HG02610 (cell line): Measurements from ENCODE around the gene KCNQ1.

Experiments used
- ATAC-seq: cut with Tn5 transposase; IDR thresholded peaks from one replicate; pipeline ENCODE4 v1.9.1; 2021; ENCODE audit warnings: mild to moderate bottlenecking, moderate library complexity; ENCODE audit not compliant: unreplicated experiment

Gene KCNQ1

DNA sequence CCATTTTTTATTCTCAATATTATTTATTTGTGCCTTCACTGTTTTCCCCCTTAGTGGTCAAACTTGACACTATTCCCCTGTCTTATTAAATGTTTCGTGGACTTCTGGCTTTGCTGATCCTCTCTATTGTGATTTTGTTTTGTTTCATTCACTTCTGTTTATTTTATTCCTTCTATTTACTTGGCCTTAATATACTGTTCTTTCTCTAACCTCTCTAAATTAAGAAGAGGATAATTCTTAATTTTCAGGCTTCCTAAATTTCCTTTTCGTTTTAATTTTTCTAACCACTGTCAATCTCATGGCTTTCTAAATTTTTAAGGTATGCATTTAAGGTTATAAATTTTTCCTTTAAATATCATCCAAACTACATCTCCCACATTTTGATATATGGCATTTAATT lies 338.0 kb downstream of the KCNQ1 start:
- ATAC-seq: no peak

DNA sequence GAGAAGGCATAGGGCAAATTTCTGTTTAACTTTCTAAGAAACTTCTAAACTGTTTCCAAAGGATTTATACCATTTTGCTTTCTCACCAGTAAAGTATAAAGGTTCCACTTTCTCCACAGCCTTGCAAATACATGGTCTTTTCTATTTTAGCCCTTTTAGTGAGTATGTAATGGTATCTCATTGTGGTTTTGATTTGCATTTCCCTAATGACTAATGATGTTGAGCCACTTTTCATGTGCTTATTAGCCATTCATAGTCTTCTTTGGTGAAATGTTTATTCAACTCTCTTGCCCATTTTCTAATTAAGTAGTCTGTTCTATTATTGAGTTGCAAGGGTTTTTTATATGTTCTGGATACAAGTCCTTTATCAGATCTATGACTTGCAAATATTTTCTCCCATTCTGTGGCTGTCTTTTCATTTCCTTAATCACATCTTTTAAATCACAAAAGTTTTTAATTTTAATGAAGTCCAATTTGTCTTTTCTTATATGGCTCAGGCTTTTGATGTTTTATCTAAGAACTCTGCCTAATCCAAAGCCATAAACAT lies 338.8 kb downstream of the KCNQ1 start:
- no peak for ATAC-seq

DNA sequence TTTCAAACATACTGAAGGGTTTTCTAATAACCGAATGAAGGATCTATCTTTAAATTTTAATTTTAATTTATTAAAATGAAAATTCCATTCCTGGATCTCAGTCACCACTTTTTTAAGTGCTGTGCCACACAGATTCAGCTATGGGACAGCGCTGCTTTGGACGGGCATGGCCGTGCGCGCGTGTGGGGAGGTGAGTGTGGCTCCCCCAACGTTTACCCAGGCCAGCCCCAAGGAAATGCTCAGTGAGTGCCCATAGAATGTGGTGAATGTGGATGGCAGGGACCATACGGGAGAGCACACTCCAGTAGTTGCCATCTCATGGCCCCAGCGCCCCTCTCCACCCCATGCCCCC lies 343.0 kb downstream of the KCNQ1 start:
- ATAC-seq: no peak

- ATAC-seq: no peak
Measured at GRCh38 chr11:2788168-2789071, 343.6 kb downstream of the KCNQ1 start.

GRCh38 chr11:2789331-2789730 lies 344.5 kb downstream of the KCNQ1 start:
- ATAC-seq: no peak

- ATAC-seq: no peak
Measured at GRCh38 chr11:2789791-2790567, 345.2 kb downstream of the KCNQ1 start.

GRCh38 chr11:2790568-2790921 lies 345.7 kb downstream of the KCNQ1 start:
- ATAC-seq: no peak

DNA sequence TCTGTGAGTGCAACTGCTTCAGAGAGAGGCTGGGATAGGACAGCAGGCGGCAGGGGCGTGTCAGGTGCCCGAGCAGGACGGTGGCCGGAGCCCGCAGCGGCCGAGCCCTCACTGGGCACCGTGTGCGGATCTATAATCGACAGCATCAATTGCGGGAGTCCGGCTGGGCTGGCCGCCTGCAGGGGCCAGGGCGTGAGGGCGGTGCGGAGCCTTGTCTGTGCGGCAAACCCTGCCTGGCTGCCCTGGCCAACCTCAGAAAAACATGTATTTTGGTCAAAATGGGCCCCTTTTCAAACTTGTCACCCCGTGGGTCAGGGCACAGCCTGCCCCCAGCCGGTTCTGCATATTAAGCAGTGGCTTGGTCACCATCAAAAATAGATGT lies 346.3 kb downstream of the KCNQ1 start:
- no peak for ATAC-seq

DNA sequence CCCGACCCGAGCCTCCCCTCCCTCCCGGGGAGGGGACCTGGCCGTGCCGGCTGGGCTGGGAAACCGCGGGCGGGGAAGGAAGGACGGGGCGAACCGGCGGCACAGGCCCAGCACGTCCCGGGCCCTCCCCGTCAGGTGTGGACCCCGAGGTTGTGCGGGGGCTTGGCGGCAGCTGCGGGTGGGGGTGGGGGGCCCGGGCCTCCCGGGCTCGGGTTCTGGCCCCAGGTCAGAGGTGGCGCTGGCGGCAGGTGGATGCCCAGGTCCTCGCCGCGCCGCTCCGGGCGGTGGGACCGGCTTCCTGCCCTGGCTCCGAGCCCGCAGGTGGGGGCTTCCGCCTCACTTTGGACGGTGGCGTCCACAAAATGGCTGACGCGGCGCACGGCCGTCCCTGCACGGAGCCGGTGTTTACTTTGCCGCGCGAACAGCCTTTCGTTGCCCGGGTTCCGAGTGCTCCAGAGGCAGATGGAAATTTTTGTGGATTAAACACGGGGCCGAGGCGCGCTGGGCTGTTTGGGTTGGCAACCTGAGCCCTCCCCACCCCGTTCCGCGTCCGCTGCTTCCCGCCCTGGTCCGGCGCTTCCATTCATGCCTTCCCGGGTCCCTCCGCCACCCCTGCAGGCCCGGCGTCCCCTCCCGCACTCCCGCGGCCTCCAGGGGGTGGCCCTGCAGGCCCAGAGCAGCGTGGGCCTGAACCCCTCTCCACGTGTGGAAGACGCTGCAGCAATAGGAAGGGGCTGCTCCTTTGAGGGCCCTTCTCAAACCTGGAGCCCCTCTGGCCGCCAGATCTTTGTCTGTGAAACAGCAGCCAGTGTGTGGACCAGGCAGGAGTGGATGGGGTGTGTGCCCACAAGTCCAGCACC lies 346.9 kb downstream of the KCNQ1 start:
- ATAC-seq: no peak

DNA sequence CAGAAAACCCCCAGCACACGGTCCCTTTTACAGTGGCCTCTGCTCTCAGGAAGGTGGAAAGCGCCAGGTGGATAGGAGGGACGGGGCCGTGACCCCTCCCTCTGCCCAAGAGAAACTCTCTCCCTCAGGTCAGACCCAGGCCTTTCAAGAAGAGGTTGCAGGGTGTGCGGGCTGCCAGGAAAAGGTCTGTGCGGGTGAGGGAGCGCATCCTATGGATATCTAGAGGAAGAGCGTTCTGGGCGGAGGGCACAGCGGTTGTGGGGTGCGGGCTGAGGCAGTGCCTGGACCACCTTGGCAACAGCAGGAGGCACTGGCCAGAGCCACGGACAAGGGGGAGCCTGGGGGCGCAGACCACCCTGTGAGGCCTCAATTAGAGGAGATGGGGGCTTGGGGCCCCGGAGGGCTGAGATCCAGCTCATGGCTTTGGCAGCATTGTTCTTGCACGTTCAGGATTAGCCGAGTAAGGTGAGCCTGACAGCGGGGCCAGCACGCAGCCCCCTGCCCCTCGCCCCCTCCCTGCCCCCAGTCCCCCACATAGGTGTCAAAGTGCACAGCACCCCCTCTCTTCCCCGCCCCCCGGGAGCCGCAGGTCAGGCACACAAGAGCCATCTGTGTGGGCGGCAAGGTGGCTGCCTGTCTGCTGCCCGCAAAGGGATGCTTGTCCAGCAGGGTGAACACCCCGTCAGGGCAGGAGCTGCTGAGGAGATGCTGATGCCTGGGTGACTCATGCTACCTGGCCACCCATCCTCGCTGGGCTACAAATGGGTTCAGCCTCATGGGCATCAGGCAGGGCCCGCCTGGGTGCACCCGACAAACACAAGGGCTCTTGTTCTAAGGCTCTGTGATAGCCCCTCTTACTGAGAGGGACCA lies 347.8 kb downstream of the KCNQ1 start:
- no peak for ATAC-seq

- ATAC-seq: no peak
Measured at GRCh38 chr11:2793701-2794045, 348.9 kb downstream of the KCNQ1 start.

DNA sequence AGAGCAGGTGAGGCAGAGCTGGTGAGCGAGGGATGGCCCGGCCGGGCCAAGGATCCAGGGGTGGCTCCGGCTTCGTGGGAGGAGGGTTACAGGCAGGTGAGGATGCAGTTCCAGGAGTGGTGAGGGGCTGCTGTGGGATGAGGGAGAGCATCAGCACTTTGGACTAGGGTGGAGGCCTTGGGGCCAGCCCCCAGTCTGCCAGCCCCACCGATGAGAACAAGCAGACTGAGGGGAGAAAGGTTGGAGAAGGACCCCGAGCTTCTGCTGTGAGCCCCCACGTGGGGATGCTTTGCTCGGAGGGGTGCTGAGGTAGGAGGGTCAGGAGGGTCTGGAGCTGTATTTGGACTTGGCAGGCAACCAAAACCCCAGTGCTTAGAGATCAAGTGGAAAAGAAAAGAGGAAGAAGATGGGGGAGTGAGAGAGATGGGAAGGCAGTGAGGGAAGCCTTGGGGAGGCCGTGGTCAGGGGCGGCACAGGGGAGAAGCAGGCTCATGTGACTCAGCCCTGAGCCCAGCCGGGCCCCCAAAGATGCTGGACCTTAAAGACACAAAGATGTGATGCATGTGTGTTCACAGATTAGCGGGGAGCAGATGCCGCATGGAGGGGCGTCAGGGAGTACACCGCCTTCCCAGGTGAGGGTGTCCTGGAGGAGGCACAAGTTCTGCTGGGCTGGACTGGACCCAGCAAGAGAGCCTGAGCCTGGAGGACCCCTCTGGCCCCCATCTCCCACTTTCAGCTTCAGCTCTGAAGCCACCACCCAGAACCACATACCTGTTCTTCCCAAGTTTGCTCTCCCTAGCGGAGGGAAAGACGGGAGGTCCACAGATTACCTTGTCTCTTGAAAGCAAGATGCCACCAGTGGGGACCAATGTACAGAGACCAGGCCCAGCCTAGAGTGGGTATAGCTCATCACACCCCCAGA lies 349.5 kb downstream of the KCNQ1 start:
- ATAC-seq: no peak

GRCh38 chr11:2794968-2795322 lies 350.1 kb downstream of the KCNQ1 start:
- no peak for ATAC-seq

GRCh38 chr11:2795491-2795991 lies 350.7 kb downstream of the KCNQ1 start:
- no peak for ATAC-seq

GRCh38 chr11:2796091-2796490 lies 351.3 kb downstream of the KCNQ1 start:
- no peak for ATAC-seq

GRCh38 chr11:2796508-2797113 lies 351.8 kb downstream of the KCNQ1 start:
- ATAC-seq: no peak

GRCh38 chr11:2797121-2797711 lies 352.4 kb downstream of the KCNQ1 start:
- ATAC-seq: no peak

- no peak for ATAC-seq
Measured at GRCh38 chr11:2797741-2798361, 353.0 kb downstream of the KCNQ1 start.
